ENCODE data around the gene NUTF2. TPM values are rescaled to one million over a fixed set of nuclear protein-coding genes. Genes with fewer than 3 reads are reported as not detected.

The NUTF2 gene
- total and polyA plus RNA-seq, 2 of the 8 experiments (the other 6 are each of a cell fraction or from before 2014, with no cell fraction given), result 219 to 377 TPM

DNA sequence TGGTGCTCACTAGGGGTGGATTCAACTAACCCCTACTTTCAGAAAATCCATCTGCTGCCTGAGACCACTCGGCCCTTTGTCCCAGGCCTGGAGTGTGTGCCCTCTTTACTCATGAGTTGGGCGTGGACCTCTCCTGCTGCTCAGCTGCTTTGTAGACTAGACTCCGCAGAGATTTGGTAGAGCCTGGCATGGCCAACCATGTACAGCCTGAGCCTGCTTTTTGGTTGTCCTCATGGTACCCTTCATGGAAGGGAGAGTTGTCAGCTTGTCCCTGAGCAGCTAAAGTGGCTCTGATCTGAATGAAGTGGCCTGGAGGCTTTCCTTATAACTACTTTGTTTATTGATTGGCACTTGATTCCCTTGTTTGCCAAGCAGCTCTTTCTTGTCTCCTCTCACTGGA lies 27.6 kb downstream of the NUTF2 start:
- H4K5ac ChIP-seq (ENCODE audit: insufficient read length, low read depth, low read length), result no peak overlapping the region
- no peak overlapping the region for H2AFZ ChIP-seq (ENCODE audit: low read length)
- no peak overlapping the region for H2BK12ac ChIP-seq (ENCODE audit: low read depth, low read length)
- peaks cover 16 to 47% (median 32%) of the 10 kb centered on the region in 4 experiments for H3K36me3 ChIP-seq (ENCODE audit: control insufficient read depth in 2 of 4, insufficient read depth in 4 of 4, low read length in 3 of 4)
- no peak overlapping the region for H4K8ac ChIP-seq (ENCODE audit: extremely low read depth, insufficient read depth, low read length)
- peaks cover 3 to 14% of the 10 kb centered on the region in 2 experiments for H4K20me1 ChIP-seq (replicated peaks in 1 of 2; ENCODE audit: control insufficient read depth in 1 of 2, insufficient read depth in 2 of 2, low read length in 2 of 2)
- H2BK20ac ChIP-seq (ENCODE audit: low read length), result no peak overlapping the region
- H3K9ac ChIP-seq (replicated peaks in 1 of 4; ENCODE audit: extremely low read depth in 1 of 4, low read depth in 3 of 4, low read length in 3 of 4), result 0 out of 7 replicates have a peak overlapping the region, but pooled peaks of 1 of the 4 experiments have one; percentile 26
- H2BK5ac ChIP-seq (ENCODE audit: low read depth, low read length), result no peak overlapping the region
- no peak overlapping the region for H3K23ac ChIP-seq (ENCODE audit: insufficient read length)
- H3K4me1 ChIP-seq (replicated peaks in 1 of 4; ENCODE audit: control insufficient read depth in 3 of 4, insufficient read depth in 4 of 4, low read length in 3 of 4), result peaks cover 0 to 7% (median 3%) of the 10 kb centered on the region in 4 experiments; a peak in 3 of 7 replicates
- H3K79me1 ChIP-seq (ENCODE audit: low read depth, low read length), result peaks cover 13% of the 10 kb centered on the region
- FAIRE-seq (no peak), DNase-seq (ENCODE audit: low read depth in 1 of 2, low spot score in 2 of 2) (no peak)
- H4K91ac ChIP-seq (replicated peaks; ENCODE audit: insufficient read length, low read length), result no peak overlapping the region
- no peaks in the 10 kb centered on the region for H3K27me3 ChIP-seq (replicated peaks in 1 of 4; ENCODE audit: control insufficient read depth in 3 of 4, extremely low read depth in 1 of 4, insufficient read depth in 3 of 4, low read length in 3 of 4)
- no peak overlapping the region for H2BK15ac ChIP-seq (ENCODE audit: low read length)
- H3K56ac ChIP-seq (replicated peaks; ENCODE audit: insufficient read length, low read depth, low read length), result no peak overlapping the region
- peaks cover 2% of the 10 kb centered on the region; the same call in 1 of the 2 replicates for H3K23me2 ChIP-seq (ENCODE audit: low read depth, low read length)
- no peak overlapping the region for H3K27ac ChIP-seq (ENCODE audit: low read depth, low read length)
- H3K4ac ChIP-seq (replicated peaks; ENCODE audit: insufficient read length, low read depth, low read length), result no peak overlapping the region
- peak overlapping the region; percentile 89 to 95; a peak in 3 of 4 replicates for H3K4me2 ChIP-seq (ENCODE audit: insufficient read depth in 1 of 2, low read depth in 2 of 2, low read length in 2 of 2)
- peaks cover 3 to 30% of the 10 kb centered on the region in 2 experiments; a peak in 3 of 4 replicates for H3K79me2 ChIP-seq (ENCODE audit: control insufficient read depth in 1 of 2, insufficient read depth in 2 of 2, low read length in 2 of 2)
- WGBS, 2 experiments (ENCODE audit: extremely low coverage in 1 of 2, insufficient coverage in 1 of 2, insufficient read length in 1 of 2, insufficient replicate concordance in 2 of 2, low coverage in 1 of 2, low lambda C conversion rate in 2 of 2, missing lambda C conversion rate in 1 of 2), result 96% methylated on average over 3 of the region's 3 CpGs; no CpG with 5 or more reads in 1 of the 2 experiments
- no peak overlapping the region for H3K18ac ChIP-seq (ENCODE audit: extremely low read depth, low read length)
- CTCF ChIA-PET (ENCODE audit: partially characterized antibody), result interaction anchor here (0.7 to 21.8 kb wide), 10 partner anchors 9 to 207 kb away, joined by 3 to 623 read pairs (median 4); partner anchors contain the start of genes CTRL, LCAT, NRN1L and PSMB10
- H3K14ac ChIP-seq (ENCODE audit: insufficient read length), result no peak overlapping the region
- no peak overlapping the region for H2AK5ac ChIP-seq (ENCODE audit: low read depth, low read length)
- no peaks in the 10 kb centered on the region for H3K9me3 ChIP-seq (ENCODE audit: insufficient read depth in 2 of 2, low read depth in 1 of 2, low read length in 1 of 2)
- no peak overlapping the region for H2BK120ac ChIP-seq (replicated peaks; ENCODE audit: low read depth, low read length)
- H3K4me3 ChIP-seq (ENCODE audit: extremely low read depth in 1 of 4, insufficient read depth in 2 of 4, low read depth in 3 of 4, low read length in 4 of 4), result peak overlapping the region in 1 of 4 experiments; percentile 91; a peak in 1 of 8 replicates
- POLR2A ChIA-PET (ENCODE audit: partially characterized antibody), result interaction anchor here (1.1 to 2.7 kb wide), 6 partner anchors 9 to 61 kb away, joined by 3 to 19 read pairs (median 8); partner anchors contain the start of genes CENPT, NUTF2 and PSKH1
- TF ChIP-seq MAFK (IDR thresholded peaks at IDR 0.05; ENCODE audit: low read depth, low read length) (no peak), HDAC2 (IDR thresholded peaks at IDR 0.05; ENCODE audit: borderline replicate concordance in 1 of 2, low read depth in 2 of 2, low read length in 2 of 2) (no peak), SAP30 (IDR thresholded peaks at IDR 0.05; ENCODE audit: insufficient read depth, insufficient replicate concordance, low read length) (no peak)
